ENCODE measurements around the gene ZNF624. TPM values are rescaled to one million over a fixed set of nuclear protein-coding genes. Genes with fewer than 3 reads are reported as not detected.

The ZNF624 gene
- 5.1 and 6.2 TPM in 2 replicates for total RNA-seq

GRCh38 chr17:16653367-16654041 is at the start of gene ZNF624:
Gene ZNF624 (minus strand): TSS chr17:16653850.

GRCh38 chr17:16689731-16690281 is 36.2 kb upstream of the ZNF624 start, which contains the start of gene CCDC144A:
Gene CCDC144A (plus strand): TSS chr17:16690241. CDS start chr17:16690401, 160 bp downstream.

Other genes with a start within 250 kb of the ZNF624 start
- gene TRPV2, start 238.3 kb downstream of the ZNF624 start, total RNA-seq: 0.36 and 0.68 TPM in 2 replicates
- gene LRRC75A, start 161.7 kb downstream of the ZNF624 start, total RNA-seq: under 0.01 TPM in 2 replicates
- 2.1 and 3.3 TPM in 2 replicates for gene ZNF287, start 84.6 kb downstream of the ZNF624 start, total RNA-seq
- 0.68 and 4.5 TPM in 2 replicates for gene CCDC144A, start 36.4 kb upstream of the ZNF624 start, total RNA-seq

All from nasal cavity respiratory epithelium epithelial cell of viscerocranial mucosa (primary cell).